Muscle layer of duodenum (tissue), 2 donors: ENCODE measurements around the gene SNX8.
"Not testable (repeated sequence)": the region's sequence is repeated elsewhere in the genome, so short reads cannot be mapped to it uniquely, and the experiment has no call there.

Experiments
- H3K27ac ChIP-seq: one replicate; pipeline ENCODE4 v1.7.0; 2013; ENCODE audit warnings: mild to moderate bottlenecking, low read length
- H3K27me3 ChIP-seq: one replicate; pipeline ENCODE4 v1.7.0; 2013; ENCODE audit warnings: low read depth, mild to moderate bottlenecking, control low read depth, low read length
- H3K36me3 ChIP-seq, 2 donors: one replicate each; pipeline ENCODE4 v1.7.0; 2013; ENCODE audit warnings: low read length in 2 of 2, control low read depth in 1 of 2, mild to moderate bottlenecking in 1 of 2; ENCODE audit not compliant: insufficient read depth in 2 of 2, control insufficient read depth in 1 of 2
- H3K4me1 ChIP-seq, 2 donors: one replicate each; pipeline ENCODE4 v1.7.0; 2013; ENCODE audit warnings: low read length in 2 of 2, mild to moderate bottlenecking in 2 of 2, control low read depth in 1 of 2, moderate library complexity in 1 of 2; ENCODE audit not compliant: insufficient read depth in 2 of 2, control insufficient read depth in 1 of 2
- H3K4me3 ChIP-seq, 2 donors: one replicate each; pipeline ENCODE4 v1.7.0; 2013; ENCODE audit warnings: low read length in 2 of 2, low read depth in 1 of 2, mild to moderate bottlenecking in 1 of 2
- H3K9me3 ChIP-seq, 2 donors: one replicate each; pipeline ENCODE4 v1.7.0; 2013; ENCODE audit warnings: low read length in 2 of 2, control low read depth in 1 of 2, mild to moderate bottlenecking in 1 of 2; ENCODE audit not compliant: control insufficient read depth in 1 of 2
- donor health status: healthy.

SNX8 gene

DNA sequence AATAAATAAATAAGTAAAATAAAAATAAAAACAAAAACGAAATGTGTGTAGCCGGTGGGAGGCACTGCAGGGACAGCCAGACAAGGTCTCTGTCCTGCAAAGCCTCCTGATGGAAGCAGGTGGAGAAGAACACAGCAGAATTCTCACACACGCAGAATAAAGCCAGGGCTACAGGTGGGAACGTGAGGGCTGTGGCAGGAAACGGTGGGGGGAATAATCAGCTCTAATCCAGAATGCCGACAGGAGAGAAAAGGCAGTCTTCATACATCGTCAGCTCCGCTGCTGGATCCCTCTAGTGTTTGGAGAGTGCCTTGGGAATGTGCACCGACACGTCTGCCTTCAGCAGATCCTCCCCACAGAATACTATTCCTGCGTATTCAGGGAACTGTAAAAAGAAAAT lies 6.8 kb upstream of the SNX8 start:
- Histone ChIP-seq H3K27ac (no peak overlapping the region), H3K9me3 (no peaks in the 10 kb centered on the region), H3K36me3 (no peaks in the 10 kb centered on the region), H3K27me3 (no peaks in the 10 kb centered on the region), H3K4me3 (no peak overlapping the region), H3K4me1 (no peaks in the 10 kb centered on the region)

DNA sequence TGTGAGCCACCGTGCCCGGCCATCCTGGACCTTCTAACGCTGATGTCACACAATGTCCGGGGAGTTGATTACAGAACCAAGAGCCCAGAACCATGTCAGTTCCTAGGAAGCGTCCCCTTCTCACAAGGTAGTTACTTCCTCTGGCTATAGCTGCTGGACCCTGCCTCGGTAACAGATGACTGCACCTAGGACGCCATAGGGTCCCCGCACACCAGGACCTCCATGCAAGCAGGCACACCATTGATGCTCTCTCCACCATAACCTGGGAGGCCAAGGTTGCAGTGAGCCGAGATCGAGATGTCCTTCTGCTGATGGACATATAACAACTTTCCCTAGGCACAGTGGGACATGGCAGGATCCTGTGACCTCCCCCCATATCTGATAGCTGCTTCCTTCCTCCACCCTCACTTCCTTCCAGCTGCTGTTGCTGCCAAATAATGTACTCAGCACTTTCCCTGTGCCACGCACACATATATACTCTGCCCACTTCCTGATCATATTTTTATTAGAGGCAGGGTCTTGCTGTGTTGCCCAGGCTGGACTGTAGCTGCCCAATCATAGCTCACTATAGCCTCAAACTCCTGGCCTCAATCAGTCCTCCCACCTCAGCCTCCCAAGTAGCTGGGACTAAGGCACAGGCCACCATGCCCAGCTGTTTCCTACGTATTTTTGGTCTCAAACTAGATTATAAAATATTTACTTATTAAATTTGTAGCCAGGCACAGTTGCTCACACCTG lies 3.5 kb upstream of the SNX8 start:
- Histone ChIP-seq H3K4me3 (no peak overlapping the region), H3K9me3 (no peaks in the 10 kb centered on the region)

DNA sequence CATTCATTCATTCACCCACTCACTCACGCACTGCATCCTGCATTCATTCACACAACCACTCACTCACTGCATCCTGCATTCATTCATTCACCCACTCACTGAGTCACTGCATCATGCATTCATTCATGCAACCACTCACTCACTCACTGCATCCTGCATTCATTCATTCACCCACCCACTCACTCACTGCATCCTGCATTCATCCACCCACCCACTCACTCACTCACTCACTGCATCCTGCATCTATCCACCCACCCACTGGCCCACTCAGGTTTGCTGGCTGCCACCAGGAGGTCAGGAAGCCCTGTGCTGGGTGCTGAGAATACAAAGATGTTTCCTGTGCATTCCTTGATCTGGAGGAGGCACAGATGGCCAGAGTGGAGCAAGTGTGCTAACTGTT lies 2.3 kb upstream of the SNX8 start:
- Histone ChIP-seq H3K27me3 (no peaks in the 10 kb centered on the region), H3K4me1 (peaks cover 0 to 5% of the 10 kb centered on the region in 2 donors), H3K36me3 (no peaks in the 10 kb centered on the region), H3K9me3 (no peaks in the 10 kb centered on the region), H3K4me3 (no peak overlapping the region), H3K27ac (no peak overlapping the region)

More for the DNA sequence above, 3.5 kb upstream of the SNX8 start:
- Histone ChIP-seq H3K36me3 (no peaks in the 10 kb centered on the region), H3K4me1 (peaks cover 0 to 5% of the 10 kb centered on the region in 2 donors), H3K27ac (no peak overlapping the region), H3K27me3 (no peaks in the 10 kb centered on the region)

DNA sequence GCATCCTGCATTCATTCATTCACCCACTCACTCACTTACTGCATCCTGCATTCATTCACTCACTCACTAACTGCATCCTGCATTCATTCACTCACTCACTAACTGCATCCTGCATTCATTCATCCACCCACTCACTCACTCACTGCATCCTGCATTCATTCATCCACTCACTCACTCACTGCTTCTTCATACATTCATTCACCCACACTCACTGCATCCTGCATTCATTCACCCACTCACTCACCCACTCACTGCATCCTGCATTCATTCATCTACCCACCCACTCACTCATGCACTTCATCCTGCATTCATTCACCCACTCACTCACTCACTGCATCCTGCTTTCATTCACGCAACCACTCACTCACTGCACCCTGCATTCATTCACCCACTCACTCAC lies 1.5 kb upstream of the SNX8 start:
- H3K36me3 ChIP-seq, result no peaks in the 10 kb centered on the region
- no peak overlapping the region for H3K4me3 ChIP-seq
- no peaks in the 10 kb centered on the region for H3K27me3 ChIP-seq
- H3K9me3 ChIP-seq, result no peaks in the 10 kb centered on the region
- H3K4me1 ChIP-seq, result peaks cover 0 to 5% of the 10 kb centered on the region in 2 donors
- no peak overlapping the region for H3K27ac ChIP-seq

DNA sequence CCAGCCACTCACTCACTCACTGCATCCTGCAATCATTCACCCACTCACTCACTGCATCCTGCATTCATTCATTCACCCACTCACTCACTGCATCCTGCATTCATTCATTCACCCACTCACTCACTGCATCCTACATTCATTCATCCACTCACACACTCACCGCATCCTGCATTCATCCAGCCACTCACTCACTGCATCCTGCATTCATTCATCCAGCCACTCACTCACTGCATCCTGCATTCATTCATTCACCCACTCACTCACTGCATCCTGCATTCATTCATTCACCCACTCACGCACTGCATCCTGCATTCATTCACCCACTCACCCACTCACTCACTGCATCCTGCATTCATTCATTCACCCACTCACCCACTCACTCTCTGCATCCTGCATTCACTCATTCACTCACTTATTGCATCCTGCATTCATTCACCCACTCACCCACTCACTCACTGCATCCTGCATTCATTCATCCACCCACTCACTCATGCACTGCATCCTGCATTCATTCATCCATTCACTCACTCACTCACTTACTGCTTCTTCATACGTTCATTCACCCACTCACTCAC lies 802 bp upstream of the SNX8 start:
- not testable (repeated sequence) for H3K27ac ChIP-seq, H3K9me3 ChIP-seq, H3K36me3 ChIP-seq, H3K27me3 ChIP-seq, H3K4me1 ChIP-seq
- H3K4me3 ChIP-seq, result peak overlapping the region; percentile 52 to 83

DNA sequence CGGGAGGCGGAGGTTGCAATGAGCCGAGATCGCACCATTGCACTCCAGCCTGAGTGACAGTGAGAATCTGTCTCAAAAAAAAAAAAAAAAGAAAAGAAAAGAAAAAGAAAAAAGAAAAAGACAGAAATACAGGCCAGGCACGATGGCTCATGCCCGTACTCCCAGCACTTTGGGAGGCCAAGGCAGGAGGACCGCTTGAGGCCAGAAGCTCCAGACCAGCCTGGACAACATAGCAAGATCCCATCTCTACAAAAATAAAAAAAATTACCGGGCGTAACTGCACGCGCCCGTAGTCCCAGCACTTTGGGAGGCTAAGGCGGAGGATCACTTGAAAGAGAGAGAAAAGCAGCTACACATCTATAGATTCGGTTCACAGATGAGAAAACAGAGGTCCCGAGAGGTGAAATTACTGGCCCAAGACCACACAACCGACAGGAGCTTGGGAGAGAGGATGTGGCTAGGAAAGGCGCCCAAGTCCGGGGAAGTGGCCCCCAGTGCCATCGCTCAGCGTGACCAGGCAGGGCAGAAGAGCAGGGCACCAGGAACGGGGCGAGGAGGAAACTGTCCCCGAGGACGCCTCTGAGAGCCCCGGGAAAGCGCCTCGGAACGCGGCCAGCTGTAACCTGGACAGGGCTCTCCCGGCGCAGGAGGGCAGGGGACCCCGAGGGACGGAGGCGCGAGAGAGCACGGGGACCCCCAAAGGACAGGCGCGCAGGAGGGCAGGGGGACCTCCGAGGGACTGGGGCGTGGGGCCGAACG lies 612 bp downstream of the SNX8 start:
- peaks cover 0 to 5% of the 10 kb centered on the region in 2 donors for H3K4me1 ChIP-seq
- H3K9me3 ChIP-seq, result no peaks in the 10 kb centered on the region
- H3K36me3 ChIP-seq, result no peaks in the 10 kb centered on the region
- H3K4me3 ChIP-seq, result peak overlapping the region; percentile 74 to 83
- no peaks in the 10 kb centered on the region for H3K27me3 ChIP-seq
- H3K27ac ChIP-seq, result peak overlapping the region; percentile 51

DNA sequence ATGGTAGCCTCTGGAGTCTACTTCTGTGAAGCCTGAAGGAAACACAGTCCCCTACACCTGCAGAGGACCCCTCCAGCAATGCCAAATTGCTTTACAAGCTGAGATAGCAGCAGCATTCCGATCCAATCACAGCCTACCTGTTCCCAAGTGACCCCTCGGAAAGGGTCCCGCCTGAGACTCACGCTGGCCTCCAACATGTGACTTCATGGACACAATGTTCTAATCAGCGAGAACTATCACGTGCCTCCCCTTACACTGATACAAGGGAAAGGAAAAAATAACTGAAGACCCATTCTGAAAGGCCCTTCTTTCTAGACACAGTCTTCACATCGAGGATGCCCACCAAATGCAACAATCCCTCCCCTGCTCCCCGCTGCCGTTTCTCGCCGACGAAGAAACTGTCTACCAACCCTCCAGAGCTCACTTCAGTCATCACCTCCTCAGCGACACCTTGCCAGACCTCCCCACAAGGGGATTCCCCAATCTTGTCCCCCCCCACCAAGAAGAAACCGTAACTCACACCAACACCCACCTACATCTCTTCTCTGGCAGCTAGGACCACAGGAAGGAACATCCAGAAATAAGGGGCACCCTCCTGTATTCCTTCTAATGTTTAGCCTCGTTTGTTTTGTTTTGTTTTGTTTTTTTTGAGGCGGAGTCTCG lies 1.8 kb downstream of the SNX8 start:
- no peaks in the 10 kb centered on the region for H3K27me3 ChIP-seq
- H3K36me3 ChIP-seq, result no peaks in the 10 kb centered on the region
- no peaks in the 10 kb centered on the region for H3K9me3 ChIP-seq
- peaks cover 0 to 5% of the 10 kb centered on the region in 2 donors for H3K4me1 ChIP-seq
- H3K4me3 ChIP-seq, result no peak overlapping the region
- H3K27ac ChIP-seq, result no peak overlapping the region

DNA sequence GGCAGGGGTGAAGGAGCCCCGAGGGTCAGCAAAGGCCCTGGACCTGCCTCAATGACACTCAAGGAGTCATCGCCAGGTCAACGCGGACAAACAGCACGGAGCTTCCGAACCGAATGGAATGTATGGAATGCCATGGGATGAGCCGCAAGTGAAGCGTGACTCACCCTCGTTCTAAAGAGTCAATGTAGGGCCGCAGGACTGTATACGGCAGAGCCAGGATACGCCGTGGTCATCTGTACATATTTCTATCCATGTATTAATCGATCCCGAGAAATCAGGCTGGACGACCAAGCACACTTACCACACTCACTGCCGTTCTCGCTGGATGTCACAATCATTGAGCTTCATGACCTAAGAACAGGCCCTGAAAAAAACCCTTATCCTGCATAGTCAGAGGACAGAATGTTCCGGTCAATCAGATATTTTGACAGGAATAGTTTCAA lies 4.3 kb downstream of the SNX8 start:
- Histone ChIP-seq H3K27ac (no peak overlapping the region), H3K36me3 (no peaks in the 10 kb centered on the region)

DNA sequence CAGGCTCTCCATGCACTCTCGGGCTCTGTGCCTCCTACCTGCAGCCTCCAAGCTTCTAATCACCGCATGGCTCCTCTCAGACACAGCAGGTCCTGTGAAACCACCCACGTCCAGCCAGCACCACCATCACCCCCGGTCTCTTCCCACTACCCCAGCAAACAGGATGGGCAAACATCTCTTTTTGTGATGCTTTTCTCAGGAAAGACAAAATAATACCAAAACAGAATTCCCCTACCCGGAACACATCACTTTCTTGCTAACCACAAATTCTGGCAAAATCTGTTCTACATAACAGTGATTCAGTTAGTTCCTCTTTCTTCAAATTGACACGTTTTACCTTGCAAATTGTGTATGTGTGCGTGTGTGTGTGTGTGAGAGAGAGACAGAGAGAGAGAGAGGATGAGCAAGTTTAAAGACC lies 6.5 kb downstream of the SNX8 start:
- H3K27ac ChIP-seq, result no peak overlapping the region
- H3K27me3 ChIP-seq, result no peaks in the 10 kb centered on the region
- H3K4me3 ChIP-seq, result no peak overlapping the region
- no peaks in the 10 kb centered on the region for H3K4me1 ChIP-seq
- H3K36me3 ChIP-seq, result no peaks in the 10 kb centered on the region
- no peaks in the 10 kb centered on the region for H3K9me3 ChIP-seq

More for the DNA sequence above, 4.3 kb downstream of the SNX8 start:
- Histone ChIP-seq H3K4me3 (no peak overlapping the region), H3K27me3 (no peaks in the 10 kb centered on the region), H3K4me1 (peaks cover 0 to 5% of the 10 kb centered on the region in 2 donors), H3K9me3 (no peaks in the 10 kb centered on the region)

DNA sequence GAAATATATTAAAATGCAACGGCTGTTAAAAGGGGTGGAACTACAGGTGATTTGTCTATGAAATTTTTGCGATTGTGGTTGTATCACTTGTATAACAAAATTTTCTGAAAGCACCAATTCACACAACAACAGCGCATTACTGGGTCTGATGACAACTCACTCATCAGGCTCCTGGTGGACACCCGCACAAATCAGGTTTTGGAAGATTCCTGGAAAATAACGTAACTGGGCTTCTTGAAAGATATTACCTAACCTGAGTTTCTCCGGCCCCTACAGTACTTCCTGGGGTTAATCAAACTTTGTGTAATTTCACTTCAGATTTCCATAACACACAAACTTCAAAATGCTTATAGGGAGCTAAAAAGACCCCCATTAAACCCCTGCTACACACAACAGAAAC lies 7.6 kb downstream of the SNX8 start:
- Histone ChIP-seq H3K27me3 (no peaks in the 10 kb centered on the region), H3K4me1 (no peaks in the 10 kb centered on the region), H3K4me3 (no peak overlapping the region), H3K9me3 (no peaks in the 10 kb centered on the region), H3K27ac (no peak overlapping the region), H3K36me3 (no peaks in the 10 kb centered on the region)

DNA sequence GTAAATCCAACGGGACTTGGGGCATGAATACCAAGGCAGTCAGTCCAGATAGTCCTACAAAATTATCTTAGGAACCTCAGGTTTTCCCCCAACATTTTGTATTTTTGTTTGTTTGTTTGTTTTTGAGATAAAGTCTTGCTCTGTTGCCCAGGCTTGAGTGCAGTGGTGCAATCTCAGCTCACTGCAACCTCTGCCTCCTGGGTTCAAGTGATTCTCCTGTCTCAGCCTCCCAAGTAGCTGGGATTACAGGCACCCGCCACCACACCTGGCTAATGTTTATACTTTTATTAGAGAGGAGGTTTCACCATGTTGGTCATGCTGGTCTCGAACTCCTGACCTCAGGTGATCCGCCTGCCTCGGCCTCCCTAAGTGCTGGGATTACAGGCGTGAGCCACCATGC lies 9.0 kb downstream of the SNX8 start:
- H3K4me1 ChIP-seq, H3K9me3 ChIP-seq, H3K27ac ChIP-seq, H3K4me3 ChIP-seq, H3K36me3 ChIP-seq, H3K27me3 ChIP-seq: not testable (repeated sequence)
